Measurements from ENCODE around the gene SHISA4. TPM values are rescaled to one million over a fixed set of nuclear protein-coding genes. Genes with fewer than 3 reads are reported as not detected.
"Not testable (repeated sequence)": the region's sequence is repeated elsewhere in the genome, so short reads cannot be mapped to it uniquely, and the experiment has no call there.

Gene SHISA4
- total RNA-seq, 1 experiment from 2014 or later, result 9.9 TPM

GRCh38 chr1:201937624-201938213 is 49.0 kb downstream of the SHISA4 start:
- DNase-seq, result no peak
- BruUV-seq (replicated peaks), result no TSS peak
- Mint-ChIP-seq H3K9me3 (ENCODE audit: low read depth, unreplicated experiment) (no peaks in the 10 kb centered on the region), H3K4me3 (ENCODE audit: low read depth, unreplicated experiment) (no peak overlapping the region), H3K27ac (ENCODE audit: unreplicated experiment) (no peak overlapping the region), H3K27me3 (ENCODE audit: unreplicated experiment) (peaks cover 29% of the 10 kb centered on the region), H3K36me3 (ENCODE audit: insufficient read depth, unreplicated experiment) (no peaks in the 10 kb centered on the region), H3K4me1 (ENCODE audit: low read depth, unreplicated experiment) (peaks cover 8% of the 10 kb centered on the region)
- intact Hi-C loops (cut with micrococcal nuclease; ENCODE audit: unreplicated experiment), result no loop called here
- CTCF ChIA-PET, result interaction anchor here (0.7 kb wide), 1 partner anchor 587 kb away, joined by 4 read pairs; no protein-coding TSS in a partner anchor
- no peak for TF ChIP-seq CTCF (IDR thresholded peaks at IDR 0.05; ENCODE audit: unreplicated experiment)

GRCh38 chr1:201938440-201939035 is 49.8 kb downstream of the SHISA4 start:
- H3K9me3 Mint-ChIP-seq (ENCODE audit: low read depth, unreplicated experiment), result no peaks in the 10 kb centered on the region
- H3K36me3 Mint-ChIP-seq (ENCODE audit: insufficient read depth, unreplicated experiment), result no peaks in the 10 kb centered on the region
- H3K27ac Mint-ChIP-seq (ENCODE audit: unreplicated experiment), result no peak overlapping the region
- no peak for DNase-seq
- CTCF ChIA-PET, result no interaction called here
- intact Hi-C loops (cut with micrococcal nuclease; ENCODE audit: unreplicated experiment), result no loop called here
- H3K27me3 Mint-ChIP-seq (ENCODE audit: unreplicated experiment), result peaks cover 29% of the 10 kb centered on the region
- BruUV-seq (replicated peaks), result no TSS peak
- peaks cover 8% of the 10 kb centered on the region for H3K4me1 Mint-ChIP-seq (ENCODE audit: low read depth, unreplicated experiment)
- no peak overlapping the region for H3K4me3 Mint-ChIP-seq (ENCODE audit: low read depth, unreplicated experiment)
- no peak for TF ChIP-seq CTCF (IDR thresholded peaks at IDR 0.05; ENCODE audit: unreplicated experiment)

DNA sequence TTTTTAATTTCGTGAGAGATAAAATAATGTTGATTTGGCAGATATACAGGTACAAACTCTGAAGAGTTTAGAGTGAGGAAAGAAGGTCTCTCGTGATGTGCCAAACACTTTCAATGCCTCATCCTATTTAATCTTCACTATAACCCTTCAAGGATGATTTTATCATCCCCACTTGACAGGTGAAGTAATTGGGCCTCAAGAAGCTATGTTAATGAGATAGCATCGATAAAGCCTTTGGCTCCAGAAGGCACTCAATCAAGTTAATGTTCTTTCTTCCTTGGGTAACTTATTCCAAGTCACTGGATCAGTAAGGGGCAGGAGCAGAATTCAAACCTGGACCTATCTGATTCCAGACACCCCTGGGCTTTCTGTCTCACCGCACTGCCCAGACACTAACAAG is 50.5 kb downstream of the SHISA4 start:
- H3K4me3 Mint-ChIP-seq (ENCODE audit: low read depth, unreplicated experiment), result no peak overlapping the region
- H3K27ac Mint-ChIP-seq (ENCODE audit: unreplicated experiment), result no peak overlapping the region
- no peaks in the 10 kb centered on the region for H3K9me3 Mint-ChIP-seq (ENCODE audit: low read depth, unreplicated experiment)
- H3K27me3 Mint-ChIP-seq (ENCODE audit: unreplicated experiment), result peaks cover 25% of the 10 kb centered on the region
- no TSS peak for BruUV-seq (replicated peaks)
- peaks cover 6% of the 10 kb centered on the region for H3K4me1 Mint-ChIP-seq (ENCODE audit: low read depth, unreplicated experiment)
- CTCF ChIA-PET, result interaction anchor here (0.7 kb wide), 1 partner anchor 13 kb away, joined by 4 read pairs; no protein-coding TSS in a partner anchor
- TF ChIP-seq CTCF (IDR thresholded peaks at IDR 0.05; ENCODE audit: unreplicated experiment), result no peak
- no peaks in the 10 kb centered on the region for H3K36me3 Mint-ChIP-seq (ENCODE audit: insufficient read depth, unreplicated experiment)
- no peak for DNase-seq
- intact Hi-C loops (cut with micrococcal nuclease; ENCODE audit: unreplicated experiment), result no loop called here

GRCh38 chr1:201939574-201939973 is 50.9 kb downstream of the SHISA4 start:
- no peaks in the 10 kb centered on the region for H3K36me3 Mint-ChIP-seq (ENCODE audit: insufficient read depth, unreplicated experiment)
- peaks cover 21% of the 10 kb centered on the region for H3K27me3 Mint-ChIP-seq (ENCODE audit: unreplicated experiment)
- no peak overlapping the region for H3K4me3 Mint-ChIP-seq (ENCODE audit: low read depth, unreplicated experiment)
- no TSS peak for BruUV-seq (replicated peaks)
- no peak overlapping the region for H3K27ac Mint-ChIP-seq (ENCODE audit: unreplicated experiment)
- DNase-seq, result no peak
- peaks cover 2% of the 10 kb centered on the region for H3K4me1 Mint-ChIP-seq (ENCODE audit: low read depth, unreplicated experiment)
- CTCF ChIA-PET, result interaction anchor here (0.7 kb wide), 1 partner anchor 12 kb away, joined by 4 read pairs; no protein-coding TSS in a partner anchor
- TF ChIP-seq CTCF (IDR thresholded peaks at IDR 0.05; ENCODE audit: unreplicated experiment), result no peak
- intact Hi-C loops (cut with micrococcal nuclease; ENCODE audit: unreplicated experiment), result no loop called here
- no peaks in the 10 kb centered on the region for H3K9me3 Mint-ChIP-seq (ENCODE audit: low read depth, unreplicated experiment)

DNA sequence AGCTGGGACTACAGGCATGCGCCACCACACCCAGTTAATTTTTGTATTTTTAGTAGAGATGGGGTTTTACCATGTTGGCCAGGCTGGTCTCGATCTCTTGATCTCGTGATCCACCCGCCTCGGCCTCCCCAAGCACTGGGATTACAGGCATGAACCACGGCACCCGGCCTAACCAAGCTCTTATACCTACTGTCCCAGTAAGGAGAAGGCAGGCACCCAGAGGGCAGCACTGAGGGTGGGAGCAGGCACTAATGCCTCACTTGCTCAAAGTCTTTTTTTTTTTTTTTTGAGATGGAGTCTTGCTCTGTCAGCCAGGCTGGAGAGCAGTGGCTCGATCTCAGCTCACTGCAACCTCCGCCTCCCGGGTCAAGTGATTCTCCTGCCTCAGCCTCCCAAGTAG is 51.6 kb downstream of the SHISA4 start:
- CTCF ChIA-PET, result interaction anchor here (0.6 kb wide), 1 partner anchor 14 kb away, joined by 6 read pairs; no protein-coding TSS in a partner anchor
- H3K36me3 Mint-ChIP-seq (ENCODE audit: insufficient read depth, unreplicated experiment); H3K4me1 Mint-ChIP-seq (ENCODE audit: low read depth, unreplicated experiment); H3K27ac Mint-ChIP-seq (ENCODE audit: unreplicated experiment); BruUV-seq (replicated peaks); DNase-seq; intact Hi-C loops (cut with micrococcal nuclease; ENCODE audit: unreplicated experiment); H3K4me3 Mint-ChIP-seq (ENCODE audit: low read depth, unreplicated experiment); H3K9me3 Mint-ChIP-seq (ENCODE audit: low read depth, unreplicated experiment): not testable (repeated sequence)
- H3K27me3 Mint-ChIP-seq (ENCODE audit: unreplicated experiment), result peaks cover 21% of the 10 kb centered on the region
